ENCODE data around the gene SPG7.
A peak's percentile ranks its signal among the peaks of the same experiment; 100 is the strongest.

Gene SPG7

GRCh38 chr16:89536886-89537548 is 28.8 kb downstream of the SPG7 start:
- Histone ChIP-seq H2BK15ac (ENCODE audit: low read length) (no peak overlapping the region), H3K9ac (ENCODE audit: low read depth, low read length, poor library complexity) (no peak overlapping the region)

GRCh38 chr16:89537549-89537925 is 29.3 kb downstream of the SPG7 start:
- H2AFZ ChIP-seq (ENCODE audit: low read length) = no peak overlapping the region
- peaks cover 25% of the 10 kb centered on the region for H3K79me1 ChIP-seq (ENCODE audit: low read depth, low read length)
- peak overlapping the region; percentile 43 for H3K23ac ChIP-seq (ENCODE audit: low read depth, low read length, poor library complexity)
- no peak overlapping the region for H3K18ac ChIP-seq (ENCODE audit: low read length)
- H2BK120ac ChIP-seq (ENCODE audit: low read depth, low read length) = no peak overlapping the region
- H3K36me3 ChIP-seq (replicated peaks in 1 of 2; ENCODE audit: control insufficient read depth in 2 of 2, insufficient read depth in 2 of 2, low read length in 2 of 2) = peaks cover 50 to 91% of the 10 kb centered on the region in 2 donors
- H3K9ac ChIP-seq (ENCODE audit: low read depth, low read length, poor library complexity) = no peak overlapping the region
- no peak overlapping the region for H3K4ac ChIP-seq (ENCODE audit: low read length)
- H3K9me3 ChIP-seq (replicated peaks in 1 of 2; ENCODE audit: control insufficient read depth in 2 of 2, insufficient read depth in 1 of 2, low read depth in 1 of 2, low read length in 2 of 2) = no peaks in the 10 kb centered on the region
- no peak overlapping the region for H2BK5ac ChIP-seq (ENCODE audit: low read length)
- H4K8ac ChIP-seq (ENCODE audit: low read depth, low read length) = no peak overlapping the region
- no peaks in the 10 kb centered on the region for H3K4me1 ChIP-seq (ENCODE audit: control insufficient read depth in 2 of 2, insufficient read depth in 1 of 2, low read depth in 1 of 2, low read length in 2 of 2)
- H2AK5ac ChIP-seq (ENCODE audit: low read depth, low read length) = no peak overlapping the region
- no peaks in the 10 kb centered on the region for H3K27me3 ChIP-seq (ENCODE audit: control insufficient read depth in 3 of 3, insufficient read depth in 3 of 3, low read depth in 1 of 3, low read length in 3 of 3)
- WGBS, 2 donors (ENCODE audit: extremely low coverage in 2 of 2, insufficient read length in 2 of 2, insufficient replicate concordance in 1 of 2) = no CpG with 5 or more reads among the region's 7 CpGs
- DNase-seq (ENCODE audit: low spot score) = no peak
- no peak overlapping the region for H2BK15ac ChIP-seq (ENCODE audit: low read length)
- H4K91ac ChIP-seq (ENCODE audit: low read depth, low read length, poor library complexity) = no peak overlapping the region
- no peak overlapping the region for H2BK12ac ChIP-seq (ENCODE audit: low read length)
- no peak overlapping the region for H3K27ac ChIP-seq (replicated peaks; ENCODE audit: low read length)
- no peak overlapping the region for H3K4me2 ChIP-seq (ENCODE audit: insufficient read depth, low read length, poor library complexity, severe bottlenecking)
- H3K14ac ChIP-seq (ENCODE audit: low read length) = no peak overlapping the region
- no peak overlapping the region for H3K4me3 ChIP-seq (ENCODE audit: low read length in 2 of 2)

More at GRCh38 chr16:89536886-89537548, 28.8 kb downstream of the SPG7 start:
- Histone ChIP-seq H2BK120ac (ENCODE audit: low read depth, low read length) (no peak overlapping the region), H2BK12ac (ENCODE audit: low read length) (no peak overlapping the region), H2AK5ac (ENCODE audit: low read depth, low read length) (no peak overlapping the region), H3K14ac (ENCODE audit: low read length) (no peak overlapping the region), H3K4ac (ENCODE audit: low read length) (no peak overlapping the region), H3K27ac (replicated peaks; ENCODE audit: low read length) (no peak overlapping the region), H4K8ac (ENCODE audit: low read depth, low read length) (no peak overlapping the region), H3K9me3 (replicated peaks in 1 of 2; ENCODE audit: control insufficient read depth in 2 of 2, insufficient read depth in 1 of 2, low read depth in 1 of 2, low read length in 2 of 2) (no peaks in the 10 kb centered on the region), H2AFZ (ENCODE audit: low read length) (no peak overlapping the region), H3K23ac (ENCODE audit: low read depth, low read length, poor library complexity) (no peak overlapping the region), H4K91ac (ENCODE audit: low read depth, low read length, poor library complexity) (no peak overlapping the region), H3K4me1 (ENCODE audit: control insufficient read depth in 2 of 2, insufficient read depth in 1 of 2, low read depth in 1 of 2, low read length in 2 of 2) (no peaks in the 10 kb centered on the region), H3K18ac (ENCODE audit: low read length) (no peak overlapping the region), H3K36me3 (replicated peaks in 1 of 2; ENCODE audit: control insufficient read depth in 2 of 2, insufficient read depth in 2 of 2, low read length in 2 of 2) (peaks cover 51 to 91% of the 10 kb centered on the region in 2 donors), H2BK5ac (ENCODE audit: low read length) (no peak overlapping the region), H3K27me3 (ENCODE audit: control insufficient read depth in 3 of 3, insufficient read depth in 3 of 3, low read depth in 1 of 3, low read length in 3 of 3) (no peaks in the 10 kb centered on the region), H3K4me3 (ENCODE audit: low read length in 2 of 2) (no peak overlapping the region), H3K79me1 (ENCODE audit: low read depth, low read length) (peaks cover 27% of the 10 kb centered on the region), H3K4me2 (ENCODE audit: insufficient read depth, low read length, poor library complexity, severe bottlenecking) (no peak overlapping the region)
- WGBS, 2 donors (ENCODE audit: extremely low coverage in 2 of 2, insufficient read length in 2 of 2, insufficient replicate concordance in 1 of 2) = no CpG with 5 or more reads among the region's 36 CpGs
- DNase-seq (ENCODE audit: low spot score) = no peak

GRCh38 chr16:89538286-89538685 is 30.1 kb downstream of the SPG7 start:
- Histone ChIP-seq H4K8ac (ENCODE audit: low read depth, low read length) (no peak overlapping the region), H3K14ac (ENCODE audit: low read length) (no peak overlapping the region), H4K91ac (ENCODE audit: low read depth, low read length, poor library complexity) (no peak overlapping the region), H2AK5ac (ENCODE audit: low read depth, low read length) (no peak overlapping the region), H3K79me1 (ENCODE audit: low read depth, low read length) (peaks cover 25% of the 10 kb centered on the region), H3K18ac (ENCODE audit: low read length) (no peak overlapping the region), H2BK120ac (ENCODE audit: low read depth, low read length) (no peak overlapping the region), H3K4ac (ENCODE audit: low read length) (no peak overlapping the region), H3K9ac (ENCODE audit: low read depth, low read length, poor library complexity) (no peak overlapping the region), H2AFZ (ENCODE audit: low read length) (no peak overlapping the region), H3K9me3 (replicated peaks in 1 of 2; ENCODE audit: control insufficient read depth in 2 of 2, insufficient read depth in 1 of 2, low read depth in 1 of 2, low read length in 2 of 2) (no peaks in the 10 kb centered on the region), H3K27me3 (ENCODE audit: control insufficient read depth in 3 of 3, insufficient read depth in 3 of 3, low read depth in 1 of 3, low read length in 3 of 3) (no peaks in the 10 kb centered on the region), H3K23ac (ENCODE audit: low read depth, low read length, poor library complexity) (peak overlapping the region; percentile 43), H2BK5ac (ENCODE audit: low read length) (no peak overlapping the region), H3K27ac (replicated peaks; ENCODE audit: low read length) (no peak overlapping the region), H3K4me2 (ENCODE audit: insufficient read depth, low read length, poor library complexity, severe bottlenecking) (no peak overlapping the region), H3K36me3 (replicated peaks in 1 of 2; ENCODE audit: control insufficient read depth in 2 of 2, insufficient read depth in 2 of 2, low read length in 2 of 2) (peaks cover 50 to 86% of the 10 kb centered on the region in 2 donors), H3K4me1 (ENCODE audit: control insufficient read depth in 2 of 2, insufficient read depth in 1 of 2, low read depth in 1 of 2, low read length in 2 of 2) (no peaks in the 10 kb centered on the region), H2BK12ac (ENCODE audit: low read length) (no peak overlapping the region), H2BK15ac (ENCODE audit: low read length) (no peak overlapping the region), H3K4me3 (ENCODE audit: low read length in 2 of 2) (no peak overlapping the region)
- DNase-seq (ENCODE audit: low spot score) = no peak
- no CpG with 5 or more reads among the region's 12 CpGs for WGBS, 2 donors (ENCODE audit: extremely low coverage in 2 of 2, insufficient read length in 2 of 2, insufficient replicate concordance in 1 of 2)

- Histone ChIP-seq H2AK5ac (ENCODE audit: low read depth, low read length) (no peak overlapping the region), H3K4ac (ENCODE audit: low read length) (no peak overlapping the region), H3K36me3 (replicated peaks in 1 of 2; ENCODE audit: control insufficient read depth in 2 of 2, insufficient read depth in 2 of 2, low read length in 2 of 2) (peaks cover 40 to 84% of the 10 kb centered on the region in 2 donors), H3K23ac (ENCODE audit: low read depth, low read length, poor library complexity) (no peak overlapping the region), H3K14ac (ENCODE audit: low read length) (no peak overlapping the region), H2BK5ac (ENCODE audit: low read length) (no peak overlapping the region), H3K27me3 (ENCODE audit: control insufficient read depth in 3 of 3, insufficient read depth in 3 of 3, low read depth in 1 of 3, low read length in 3 of 3) (no peaks in the 10 kb centered on the region), H3K9ac (ENCODE audit: low read depth, low read length, poor library complexity) (no peak overlapping the region), H2BK15ac (ENCODE audit: low read length) (no peak overlapping the region), H3K27ac (replicated peaks; ENCODE audit: low read length) (no peak overlapping the region), H3K4me3 (ENCODE audit: low read length in 2 of 2) (no peak overlapping the region), H4K8ac (ENCODE audit: low read depth, low read length) (no peak overlapping the region), H3K4me1 (ENCODE audit: control insufficient read depth in 2 of 2, insufficient read depth in 1 of 2, low read depth in 1 of 2, low read length in 2 of 2) (no peaks in the 10 kb centered on the region), H2BK12ac (ENCODE audit: low read length) (no peak overlapping the region), H3K18ac (ENCODE audit: low read length) (no peak overlapping the region), H3K9me3 (replicated peaks in 1 of 2; ENCODE audit: control insufficient read depth in 2 of 2, insufficient read depth in 1 of 2, low read depth in 1 of 2, low read length in 2 of 2) (no peaks in the 10 kb centered on the region), H3K4me2 (ENCODE audit: insufficient read depth, low read length, poor library complexity, severe bottlenecking) (no peak overlapping the region), H4K91ac (ENCODE audit: low read depth, low read length, poor library complexity) (no peak overlapping the region), H2BK120ac (ENCODE audit: low read depth, low read length) (no peak overlapping the region), H3K79me1 (ENCODE audit: low read depth, low read length) (peaks cover 17% of the 10 kb centered on the region), H2AFZ (ENCODE audit: low read length) (no peak overlapping the region)
- no CpG with 5 or more reads among the region's 13 CpGs for WGBS, 2 donors (ENCODE audit: extremely low coverage in 2 of 2, insufficient read length in 2 of 2, insufficient replicate concordance in 1 of 2)
- DNase-seq (ENCODE audit: low spot score) = no peak
These were observed 32.4 kb downstream of the SPG7 start for GRCh38 chr16:89540557-89540956.
